Melanocyte of skin (primary cell): ENCODE data around the gene HSD17B7. TPM values are rescaled to one million over a fixed set of nuclear protein-coding genes. Genes with fewer than 3 reads are reported as not detected.

Experiments used
- small RNA-seq, 2 donors: library from RNA; depleted of rRNA; stranded (forward); fragments of <200 nt; gene quantifications; one replicate each; pipeline ENCODE3, GENCODE V24; 2012
- total RNA-seq, 2 donors: library from RNA; depleted of rRNA; stranded (reverse); fragments of >200 nt; gene quantifications; 2 replicates each; pipeline ENCODE4 v1.2.3, GENCODE V29; 2012

The HSD17B7 gene
- 10 to 100 TPM; 34.6 to 38.5 TPM for total RNA-seq

GRCh38 chr1:162790303-162790984 lies at the start of gene HSD17B7:
Gene HSD17B7 (plus strand): TSS chr1:162790702. CDS start chr1:162790801, 99 bp downstream.

GRCh38 chr1:162861101-162861500 lies 70.6 kb downstream of the HSD17B7 start, which contains the start of gene CCDC190:
Gene CCDC190 (minus strand): TSS chr1:162861175. CDS start chr1:162859646, 1,529 bp downstream.

Small RNAs within 50 kb of the gene (small RNA-seq; reads per million reads assigned to genes)
- 0 reads per million in 2 donors for gene RN7SL861P

Other genes with a start within 250 kb of the HSD17B7 start
- 10 to 100 TPM; 20.3 to 34.0 TPM for gene UAP1, start 229.0 kb upstream of the HSD17B7 start, total RNA-seq
- gene DDR2, start 158.2 kb upstream of the HSD17B7 start, total RNA-seq = 10 to 100 TPM; 41.0 to 57.3 TPM
- gene CCDC190, start 70.5 kb downstream of the HSD17B7 start, total RNA-seq = not detected